Heart left ventricle (tissue), 16 donors: Measurements from ENCODE around the gene TRIM5. TPM values are rescaled to one million over a fixed set of nuclear protein-coding genes. Genes with fewer than 3 reads are reported as not detected.

ENCODE experiments used
- ATAC-seq, 4 donors: fragments of 200-7000 bp; cut with Tn5 transposase; one replicate each; pipeline ENCODE4 v1.9.1; 2020 to 2022; ENCODE audit warnings: moderate library complexity in 4 of 4, mild to moderate bottlenecking in 3 of 4, moderate number of reproducible peaks in 1 of 4
- DNase-seq, 5 donors: peaks; one replicate each; pipeline ENCODE4 v3.0.0-alpha.2; 2020
- H3K27ac ChIP-seq, 12 donors: fragments of 200-600 bp; sonication (generic) in 4 of 12; one replicate each; pipeline versions ENCODE4 v1.5.0 to v1.8.0; 2016 to 2022; ENCODE audit warnings: mild to moderate bottlenecking in 2 of 12
- H3K27me3 ChIP-seq, 9 donors: fragments of 200-600 bp; sonication (generic) in 2 of 9; one replicate each; pipeline versions ENCODE4 v1.5.1 to v1.8.0; 2016 to 2022; ENCODE audit warnings: mild to moderate bottlenecking in 3 of 9
- H3K36me3 ChIP-seq, 9 donors: fragments of 200-600 bp; sonication (generic) in 2 of 9; one replicate each; pipeline versions ENCODE4 v1.5.0 to v1.8.0; 2018 to 2022; ENCODE audit warnings: mild to moderate bottlenecking in 2 of 9
- H3K4me1 ChIP-seq, 12 donors: fragments of 200-600 bp; sonication (generic) in 4 of 12; one replicate each; pipeline versions ENCODE4 v1.5.0 to v1.8.0; 2016 to 2022; ENCODE audit warnings: mild to moderate bottlenecking in 3 of 12
- H3K4me3 ChIP-seq, 12 donors: fragments of 200-600 bp; sonication (generic) in 4 of 12; one replicate each; pipeline versions ENCODE4 v1.5.0 to v1.8.0; 2017 to 2022; ENCODE audit warnings: mild to moderate bottlenecking in 9 of 12, moderate library complexity in 4 of 12
- H3K9me3 ChIP-seq, 12 donors: fragments of 200-600 bp; sonication (generic) in 4 of 12; one replicate each; pipeline versions ENCODE4 v1.5.0 to v1.8.0; 2016 to 2022; ENCODE audit warnings: mild to moderate bottlenecking in 1 of 12
- POLR2A ChIP-seq, 2 donors: fragments of 450-650 bp; IDR thresholded peaks; one replicate each; pipeline ENCODE4 v1.6.1; 2017; ENCODE audit warnings: antibody characterized with exemption in 2 of 2, mild to moderate bottlenecking in 2 of 2, moderate library complexity in 2 of 2
- WGBS, 4 donors: extraction: QIAGEN DNeasy Blood & Tissue Kit in 2 of 4; methylation state at CpG; one replicate each; pipeline versions ENCODE4 v1.1.5 to v1.1.7; 2013 to 2018; 5-methylcytosine and 5-hydroxymethylcytosine counted together
- intact Hi-C, 10 donors: fragments of 100-400 bp; cut with DNase I; formaldehyde crosslinking; loops; one replicate each; pipeline versions ENCODE4 v1.11.1 to v1.14.2; 2022
- polyA plus RNA-seq, 2 donors: library from polyadenylated mRNA; stranded (reverse); fragments of 200-250 nt; gene quantifications; one replicate each; pipeline ENCODE4 v1.2.3, GENCODE V29; 2013
- total RNA-seq, 9 donors: library from RNA; depleted of rRNA in 2 of 9; stranded (reverse); fragments of >200 nt in 2 of 9; fragmentation: NEBNext Ultra II Directional in 3 of 9; extraction: Animal tissue kit (Norgen Biotek cat#: 25700) in 3 of 9; gene quantifications; one replicate each; pipeline versions ENCODE4 v1.1.0 to v1.2.4, GENCODE V29; 2016 to 2023
- TF ChIP-seq, protein P1 (sequence below), 12 donors: fragments of 200-600 bp; sonication (generic) in 4 of 12; IDR thresholded peaks; one replicate each; pipeline versions ENCODE4 v1.5.0 to v1.8.0; 2018 to 2022; ENCODE audit warnings: antibody characterized with exemption in 12 of 12, mild to moderate bottlenecking in 5 of 12
- donor health status: ischemic (EF 13 %, LVEDD 7.1; RV severe dilation, severe dysfunction).
- donor health status: healthy with polysubstance abuse.
- donor health status: DM: no; HTN: yes; CAD: no.
- donor health status: DM: no; HTN: no; CAD: no.
- donor health status: ischemic (EF 25% LVEDD 6.9; RV normal size, moderate dysfunction).
- donor health status: ischemic (EF 25% LVEDD 5.7; RV mildly dilated, moderate dysfunction).
- donor health status: healthy.
- donor health status: DM: yes; HTN: yes; CAD: no.
- donor health status: ischemic (EF 35%, LVEDD 5.7; RV mildly dilated, moderate dysfunction).
- donor health status: nonischemic (EF 11% LVEDD 7.7; RV severe dilation, severe dysfunction).
- donor health status: DM: yes; HTN: yes; CAD: no.
- donor health status: PGD.
- donor health status: ischemic (EF 29% LVEDD 5.4; RV normal size, mild dysfunction).
- donor health status: nonischemic (EF 23%, LVEDD 6.1; RV moderate dilation, normal function).

TRIM5 gene
- total and polyA plus RNA-seq, 11 donors, result 4.7 to 15.9 (median 8.2) TPM

DNA sequence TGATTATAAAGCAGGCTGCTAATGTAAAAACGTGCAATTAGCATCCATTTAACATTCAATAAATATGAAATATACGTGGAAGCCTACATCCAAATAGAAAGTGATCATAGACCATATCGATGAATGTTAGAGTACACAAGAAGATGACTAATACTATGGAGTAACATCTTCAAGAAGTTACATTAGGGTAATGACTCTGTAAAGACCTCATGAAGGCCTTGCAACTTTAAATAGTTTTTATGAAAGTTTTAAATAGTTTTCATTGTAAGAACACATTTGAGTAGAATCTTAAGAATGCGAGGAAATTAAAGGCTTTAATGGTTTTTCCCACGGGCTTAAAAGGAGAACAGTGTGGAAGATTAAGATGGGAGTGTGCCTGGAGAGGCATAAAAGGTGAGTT lies 58.7 kb downstream of the TRIM5 start:
- Histone ChIP-seq H3K4me3 (peak overlapping the region in 3 of 12 donors; percentile 69 to 83 (median 70)), H3K27ac (no peak overlapping the region), H3K9me3 (no peaks in the 10 kb centered on the region), H3K36me3 (peaks cover 0 to 2% (median 0%) of the 10 kb centered on the region in 9 donors), H3K27me3 (no peaks in the 10 kb centered on the region), H3K4me1 (peaks cover 0 to 29% (median 13%) of the 10 kb centered on the region in 12 donors)
- TF ChIP-seq, protein P1, sequence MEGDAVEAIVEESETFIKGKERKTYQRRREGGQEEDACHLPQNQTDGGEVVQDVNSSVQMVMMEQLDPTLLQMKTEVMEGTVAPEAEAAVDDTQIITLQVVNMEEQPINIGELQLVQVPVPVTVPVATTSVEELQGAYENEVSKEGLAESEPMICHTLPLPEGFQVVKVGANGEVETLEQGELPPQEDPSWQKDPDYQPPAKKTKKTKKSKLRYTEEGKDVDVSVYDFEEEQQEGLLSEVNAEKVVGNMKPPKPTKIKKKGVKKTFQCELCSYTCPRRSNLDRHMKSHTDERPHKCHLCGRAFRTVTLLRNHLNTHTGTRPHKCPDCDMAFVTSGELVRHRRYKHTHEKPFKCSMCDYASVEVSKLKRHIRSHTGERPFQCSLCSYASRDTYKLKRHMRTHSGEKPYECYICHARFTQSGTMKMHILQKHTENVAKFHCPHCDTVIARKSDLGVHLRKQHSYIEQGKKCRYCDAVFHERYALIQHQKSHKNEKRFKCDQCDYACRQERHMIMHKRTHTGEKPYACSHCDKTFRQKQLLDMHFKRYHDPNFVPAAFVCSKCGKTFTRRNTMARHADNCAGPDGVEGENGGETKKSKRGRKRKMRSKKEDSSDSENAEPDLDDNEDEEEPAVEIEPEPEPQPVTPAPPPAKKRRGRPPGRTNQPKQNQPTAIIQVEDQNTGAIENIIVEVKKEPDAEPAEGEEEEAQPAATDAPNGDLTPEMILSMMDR (IDR thresholded peaks at IDR 0.05), result no peak
- TF ChIP-seq POLR2A (IDR thresholded peaks at IDR 0.05), result no peak
- ATAC-seq (no peak), DNase-seq (no peak)
- 82 to 89% (median 84%) methylated on average over 5 of the region's 5 CpGs for WGBS, 4 donors
- intact Hi-C loops, result loop anchor here in 4 of 10 donors (5.0 to 10.0 kb wide), 3 partner anchors 59 to 69 kb away; partner anchors contain the start of genes TRIM22 (in 3 of the 4) and TRIM5 (in 3 of the 4)

DNA sequence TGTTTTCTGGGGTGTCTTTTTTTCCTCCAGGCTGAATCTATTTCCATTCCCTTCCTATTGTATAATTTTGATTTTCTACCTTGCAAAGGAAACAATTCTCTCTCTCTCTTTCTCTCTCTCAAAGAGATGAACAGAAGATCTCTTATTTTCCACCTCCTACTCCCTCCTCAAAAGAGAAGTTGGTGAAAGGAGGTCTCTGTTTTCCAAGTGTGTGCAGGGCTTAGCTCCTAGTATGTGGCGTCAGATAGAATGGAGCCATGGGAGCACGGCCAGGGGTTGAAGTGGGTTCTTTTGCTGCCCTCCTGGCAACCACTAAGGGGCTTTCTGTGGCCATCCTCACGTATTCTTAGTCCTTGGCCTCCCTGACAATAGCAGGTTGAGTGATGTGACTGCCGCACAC lies 59.6 kb downstream of the TRIM5 start:
- DNase-seq, result no peak

DNA sequence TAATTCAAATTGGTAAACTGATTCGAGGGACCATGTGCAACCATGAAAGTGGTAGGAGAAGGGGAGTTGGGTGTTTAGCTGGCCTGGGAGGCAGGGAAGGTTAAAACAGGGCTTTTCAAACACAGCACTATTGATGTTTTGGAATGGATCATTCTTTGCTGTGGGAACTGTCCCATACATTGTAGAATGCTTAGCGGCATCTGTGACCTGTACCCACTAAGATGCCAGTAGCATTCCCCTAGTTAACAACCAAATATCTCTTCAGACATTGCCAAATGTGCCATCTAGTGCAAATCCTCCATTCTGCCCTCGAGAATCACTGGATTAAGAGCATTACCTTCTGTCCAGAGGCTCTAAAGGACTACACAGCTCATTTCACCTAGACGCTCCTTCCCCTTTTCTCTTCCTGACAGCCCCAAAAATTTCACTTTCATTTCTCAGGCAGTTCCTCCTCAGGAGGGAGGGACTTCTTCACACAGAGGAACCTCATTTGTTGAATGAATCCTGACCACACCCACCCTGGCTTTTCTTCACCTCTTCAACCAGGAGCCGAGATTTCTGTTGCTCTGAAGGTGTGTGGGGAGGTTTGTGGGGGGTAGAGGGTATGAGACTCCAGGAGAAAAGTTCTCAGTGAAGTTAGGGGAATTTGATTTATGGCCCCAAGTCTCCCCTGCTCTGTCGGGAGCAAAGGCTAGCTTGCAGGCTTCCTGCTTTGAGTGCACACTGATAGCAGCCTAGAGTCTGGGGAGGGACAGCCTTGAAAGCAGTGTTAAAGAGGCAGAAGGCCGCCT lies 60.2 kb downstream of the TRIM5 start, which contains the start of gene TRIM34:
TRIM34 (plus strand) TSS at position 513 of the 791 bp plus-strand sequence. CDS start 7,331 bp downstream, outside the sequence.
- peak; percentile 81 to 97 (median 95) for ATAC-seq
- Histone ChIP-seq H3K36me3 (peaks cover 0 to 2% (median 0%) of the 10 kb centered on the region in 9 donors), H3K27me3 (no peaks in the 10 kb centered on the region), H3K4me3 (peak within 1 kb of the TSS; percentile 0 to 83 (median 60)), H3K4me1 (peaks cover 0 to 38% (median 18%) of the 10 kb centered on the region in 12 donors), H3K27ac (peak within 1 kb of the TSS; percentile 30 to 88 (median 74)), H3K9me3 (no peaks in the 10 kb centered on the region)
- peak in 4 of 5 donors; percentile 36 to 61 (median 47) for DNase-seq
- TF ChIP-seq, protein P1 (IDR thresholded peaks at IDR 0.05), result no peak
- TF ChIP-seq POLR2A (IDR thresholded peaks at IDR 0.05), result no peak
- WGBS, 4 donors, result 20 to 30% (median 24%) methylated on average over 7 of the region's 7 CpGs
- intact Hi-C loops, result loop anchor here in 5 of 10 donors (5.0 to 10.0 kb wide), 3 partner anchors 60 to 70 kb away; partner anchors contain the start of genes TRIM22 (in 4 of the 5) and TRIM5 (in 4 of the 5)

More for the DNA sequence above, 59.6 kb downstream of the TRIM5 start:
- TF ChIP-seq POLR2A (IDR thresholded peaks at IDR 0.05), result no peak
- TF ChIP-seq, protein P1 (IDR thresholded peaks at IDR 0.05), result no peak
- peak overlapping the region; percentile 0 to 83 (median 60) for H3K4me3 ChIP-seq
- peaks cover 0 to 38% (median 18%) of the 10 kb centered on the region in 12 donors for H3K4me1 ChIP-seq
- H3K27me3 ChIP-seq, result no peaks in the 10 kb centered on the region
- H3K9me3 ChIP-seq, result no peaks in the 10 kb centered on the region
- peak in 1 of 4 donors; percentile 17 for ATAC-seq
- 4 to 18% (median 8%) methylated on average over 4 of the region's 4 CpGs for WGBS, 4 donors
- peaks cover 0 to 2% (median 0%) of the 10 kb centered on the region in 9 donors for H3K36me3 ChIP-seq
- H3K27ac ChIP-seq, result peak overlapping the region in 10 of 12 donors; percentile 30 to 88 (median 76)
- intact Hi-C loops, result loop anchor here in 4 of 10 donors (5.0 to 10.0 kb wide), 3 partner anchors 60 to 70 kb away; partner anchors contain the start of genes TRIM22 (in 3 of the 4) and TRIM5 (in 3 of the 4)

DNA sequence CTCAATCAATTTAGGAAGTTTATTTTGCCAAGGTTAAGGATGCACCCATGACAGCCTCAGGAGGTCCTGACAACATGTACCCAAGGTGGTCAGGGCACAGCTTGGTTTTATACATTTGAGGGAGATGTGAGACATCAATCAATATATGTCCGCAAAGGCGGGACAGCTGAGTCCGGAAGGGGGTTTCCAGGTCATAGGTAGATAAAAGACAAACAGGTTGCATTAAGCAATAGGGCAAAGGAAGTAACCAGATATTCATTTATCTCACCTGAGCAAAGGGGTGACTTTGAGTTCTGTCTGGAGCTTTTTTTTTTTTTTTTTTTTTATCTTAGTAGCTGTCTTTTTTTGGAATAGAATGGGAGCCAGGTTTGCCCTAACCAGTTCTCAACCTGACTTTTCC lies 62.1 kb downstream of the TRIM5 start:
- TF ChIP-seq POLR2A (IDR thresholded peaks at IDR 0.05), result no peak
- TF ChIP-seq, protein P1 (IDR thresholded peaks at IDR 0.05), result no peak
- H3K27me3 ChIP-seq, result no peaks in the 10 kb centered on the region
- no peak for ATAC-seq
- DNase-seq, result no peak
- H3K27ac ChIP-seq, result no peak overlapping the region
- H3K9me3 ChIP-seq, result no peaks in the 10 kb centered on the region
- 90 to 97% (median 95%) methylated on average over 3 of the region's 3 CpGs for WGBS, 4 donors
- intact Hi-C loops, result loop anchor here in 3 of 10 donors (5.0 to 10.0 kb wide), 3 partner anchors 62 to 72 kb away; partner anchors contain the start of genes TRIM22 (in 2 of the 3) and TRIM5 (in 2 of the 3)
- H3K4me1 ChIP-seq, result peaks cover 0 to 38% (median 18%) of the 10 kb centered on the region in 12 donors
- no peak overlapping the region for H3K4me3 ChIP-seq
- H3K36me3 ChIP-seq, result no peaks in the 10 kb centered on the region
